H9 (cell line): ENCODE results near the gene KANSL3. TPM values are rescaled to one million over a fixed set of nuclear protein-coding genes. Genes with fewer than 3 reads are reported as not detected.

Experiments used
- DNase-seq: peaks from one replicate; pipeline ENCODE4 v3.0.0-alpha.2; 2017
- H2AFZ ChIP-seq: one replicate; pipeline ENCODE4 v1.6.1; 2013; ENCODE audit warnings: mild to moderate bottlenecking, low read length, control low read depth, moderate library complexity
- H2AK5ac ChIP-seq: 2 replicates; pipeline ENCODE4 v1.6.1; 2013; ENCODE audit warnings: low read length, control low read depth, mixed read lengths; ENCODE audit not compliant: insufficient read length
- H2BK120ac ChIP-seq: one replicate; pipeline ENCODE4 v1.6.1; 2013; ENCODE audit warnings: low read depth, mild to moderate bottlenecking, low read length, control low read depth, inconsistent platforms; ENCODE audit not compliant: poor library complexity, severe bottlenecking
- H2BK12ac ChIP-seq: 2 replicates; pipeline ENCODE4 v1.6.1; 2013; ENCODE audit warnings: low read length, control low read depth, mixed read lengths, low read depth; ENCODE audit not compliant: insufficient read length
- H2BK15ac ChIP-seq: 2 replicates; pipeline ENCODE4 v1.6.1; 2013; ENCODE audit warnings: low read depth, low read length, control low read depth
- H2BK20ac ChIP-seq: one replicate; pipeline ENCODE4 v1.6.1; 2013; ENCODE audit warnings: low read depth, mild to moderate bottlenecking, low read length, control low read depth, inconsistent platforms; ENCODE audit not compliant: poor library complexity, severe bottlenecking
- H2BK5ac ChIP-seq: 2 replicates; pipeline ENCODE4 v1.6.1; 2013; ENCODE audit warnings: low read length, control low read depth, mixed read lengths; ENCODE audit not compliant: insufficient read length
- H3K14ac ChIP-seq: 2 replicates; pipeline ENCODE4 v1.6.1; 2013; ENCODE audit warnings: low read length, control low read depth; ENCODE audit not compliant: insufficient read depth
- H3K18ac ChIP-seq: 2 replicates; pipeline ENCODE4 v1.6.1; 2013; ENCODE audit warnings: low read depth, mild to moderate bottlenecking, mixed read lengths, low read length, control low read depth; ENCODE audit not compliant: insufficient read length
- H3K23ac ChIP-seq: 2 replicates; pipeline ENCODE4 v1.6.1; 2013; ENCODE audit warnings: low read length, control low read depth, mixed read lengths, low read depth; ENCODE audit not compliant: insufficient read length
- H3K23me2 ChIP-seq: 2 replicates; pipeline ENCODE4 v1.6.1; 2013; ENCODE audit warnings: low read depth, mild to moderate bottlenecking, mixed read lengths, low read length, control low read depth; ENCODE audit not compliant: insufficient read length, poor library complexity, severe bottlenecking
- H3K27ac ChIP-seq: 2 replicates; pipeline ENCODE4 v1.5.1; 2013; ENCODE audit warnings: low read length, control low read depth, mixed read lengths, low read depth; ENCODE audit not compliant: insufficient read length
- H3K27me3 ChIP-seq: 2 replicates; pipeline ENCODE4 v1.6.1; 2013; ENCODE audit warnings: low read length, control low read depth, inconsistent platforms; ENCODE audit not compliant: insufficient read depth
- H3K4ac ChIP-seq: 2 replicates; pipeline ENCODE4 v1.6.1; 2013; ENCODE audit warnings: low read depth, mild to moderate bottlenecking, control low read depth, inconsistent platforms, low read length, moderate library complexity
- H3K4me1 ChIP-seq: 2 replicates; pipeline ENCODE4 v1.6.1; 2013; ENCODE audit warnings: low read length, control low read depth, inconsistent platforms; ENCODE audit not compliant: insufficient read depth
- H3K4me2 ChIP-seq: 2 replicates; pipeline ENCODE4 v1.6.1; 2013; ENCODE audit warnings: low read length, control low read depth, mixed read lengths; ENCODE audit not compliant: insufficient read length, insufficient read depth
- H3K56ac ChIP-seq: 2 replicates; pipeline ENCODE4 v1.6.1; 2013; ENCODE audit warnings: low read depth, mild to moderate bottlenecking, mixed read lengths, low read length, control low read depth; ENCODE audit not compliant: insufficient read length
- H3K79me1 ChIP-seq: 2 replicates; pipeline ENCODE4 v1.6.1; 2013; ENCODE audit warnings: low read depth, mild to moderate bottlenecking, moderate library complexity, low read length, control low read depth, inconsistent platforms; ENCODE audit not compliant: insufficient read depth, poor library complexity, severe bottlenecking
- H3K79me2 ChIP-seq: 2 replicates; pipeline ENCODE4 v1.6.1; 2013; ENCODE audit warnings: low read length, control low read depth, inconsistent platforms; ENCODE audit not compliant: insufficient read depth
- H3K9ac ChIP-seq: 2 replicates; pipeline ENCODE4 v1.6.1; 2013; ENCODE audit warnings: low read length, control low read depth, mixed read lengths; ENCODE audit not compliant: insufficient read length; ENCODE audit errors: extremely low read depth
- H3K9me3 ChIP-seq: one replicate; pipeline ENCODE4 v1.6.1; 2013; ENCODE audit warnings: low read depth, low read length, inconsistent platforms; ENCODE audit not compliant: control insufficient read depth
- H3T11ph ChIP-seq: one replicate; pipeline ENCODE4 v1.6.1; 2013; ENCODE audit warnings: mild to moderate bottlenecking, low read length, control low read depth, inconsistent platforms
- H4K20me1 ChIP-seq: one replicate; pipeline ENCODE4 v1.6.1; 2013; ENCODE audit not compliant: control insufficient read depth, insufficient read length, insufficient read depth
- H4K5ac ChIP-seq: 2 replicates; pipeline ENCODE4 v1.6.1; 2013; ENCODE audit warnings: low read depth, mild to moderate bottlenecking, mixed read lengths, low read length, control low read depth; ENCODE audit not compliant: insufficient read length
- H4K8ac ChIP-seq: replicated peaks from 2 replicates; pipeline ENCODE4 v1.6.1; 2013; ENCODE audit warnings: low read length, control low read depth, mixed read lengths, low read depth; ENCODE audit not compliant: insufficient read length
- H4K91ac ChIP-seq: 2 replicates; pipeline ENCODE4 v1.6.1; 2013; ENCODE audit warnings: low read depth, mild to moderate bottlenecking, moderate library complexity, mixed read lengths, low read length, control low read depth; ENCODE audit not compliant: insufficient read length
- H3K27ac Mint-ChIP-seq, 3 experiments: 2 replicates in 2 of 3; 3 replicates in 1 of 3; pipeline ENCODE4 v1.8.0; 2020 to 2021; ENCODE audit warnings: mixed read lengths in 3 of 3, mild to moderate bottlenecking in 1 of 3, moderate library complexity in 1 of 3
- H3K27me3 Mint-ChIP-seq: 2 replicates; pipeline ENCODE4 v1.8.0; 2021; ENCODE audit warnings: low read depth, mild to moderate bottlenecking, moderate library complexity, mixed read lengths
- H3K36me3 Mint-ChIP-seq, 3 experiments: 2 replicates in 2 of 3; 3 replicates in 1 of 3; pipeline ENCODE4 v1.8.0; 2020 to 2021; ENCODE audit warnings: low read depth in 3 of 3, mixed read lengths in 3 of 3; ENCODE audit not compliant: insufficient read depth in 1 of 3
- H3K4me1 Mint-ChIP-seq, 2 experiments: 2 replicates each; pipeline ENCODE4 v1.8.0; 2020; ENCODE audit warnings: mixed read lengths in 2 of 2
- H3K4me3 Mint-ChIP-seq, 2 experiments: 2 replicates in 1 of 2; 3 replicates in 1 of 2; pipeline ENCODE4 v1.8.0; 2020 to 2021; ENCODE audit warnings: mild to moderate bottlenecking in 2 of 2, mixed read lengths in 2 of 2, moderate library complexity in 1 of 2
- H3K9me3 Mint-ChIP-seq, 2 experiments: 2 replicates in 1 of 2; 3 replicates in 1 of 2; pipeline ENCODE4 v1.8.0; 2020; ENCODE audit warnings: mild to moderate bottlenecking in 2 of 2, mixed read lengths in 2 of 2, moderate library complexity in 1 of 2
- CTCF ChIP-seq: fragments of 200-600 bp; sonication (generic); conservative IDR thresholded peaks from 3 replicates; pipeline ENCODE4 v1.8.0; 2021; ENCODE audit warnings: antibody characterized with exemption, mild to moderate bottlenecking
- WGBS: extraction: QIAGEN DNeasy Blood & Tissue Kit; methylation state at CpG from one replicate; pipeline ENCODE4 v1.1.7; 2013; ENCODE audit warnings: missing lambda C conversion rate, low lambda C conversion rate, mixed read lengths; ENCODE audit not compliant: insufficient read length; ENCODE audit errors: extremely low coverage; 5-methylcytosine and 5-hydroxymethylcytosine counted together
- total RNA-seq: library from RNA; stranded (reverse); gene quantifications from 2 replicates; pipeline ENCODE4 v1.2.1, GENCODE V29; 2021

Gene KANSL3
- total RNA-seq, 1 experiment from 2014 or later = 35.7 TPM

DNA sequence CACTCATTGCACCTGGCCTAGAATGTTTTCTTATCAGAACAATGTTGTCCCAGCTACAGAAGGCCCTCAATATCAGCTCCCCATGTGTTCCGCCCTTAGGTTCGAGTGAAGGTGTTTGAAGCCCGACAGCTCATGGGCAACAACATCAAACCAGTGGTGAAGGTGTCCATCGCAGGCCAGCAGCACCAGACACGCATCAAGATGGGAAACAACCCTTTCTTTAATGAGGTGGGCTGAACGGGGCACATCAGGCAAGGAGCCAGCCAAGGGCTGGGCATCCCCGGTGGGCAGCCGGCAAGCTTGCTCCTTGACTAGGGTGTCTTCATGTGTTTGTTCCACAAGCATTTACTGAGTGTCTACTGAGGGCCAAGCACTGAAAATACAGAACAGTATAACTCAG lies 13.7 kb upstream of the KANSL3 start:
- no peak overlapping the region for H2AK5ac ChIP-seq
- H3K56ac ChIP-seq = no peak overlapping the region
- no peak overlapping the region for H3T11ph ChIP-seq
- no peak overlapping the region for H3K4ac ChIP-seq
- Mint-ChIP-seq H3K27ac (no peak overlapping the region), H3K4me1 (no peaks in the 10 kb centered on the region), H3K4me3 (no peak overlapping the region), H3K9me3 (no peaks in the 10 kb centered on the region), H3K27me3 (peaks cover 2% of the 10 kb centered on the region; the same call in 1 of the 2 replicates), H3K36me3 (peaks cover 0 to 4% (median 2%) of the 10 kb centered on the region in 3 experiments; a peak in 3 of 7 replicates)
- H2BK20ac ChIP-seq = no peak overlapping the region
- no peak overlapping the region for H2BK12ac ChIP-seq
- no peaks in the 10 kb centered on the region for H3K27me3 ChIP-seq
- no peaks in the 10 kb centered on the region for H3K23me2 ChIP-seq
- H3K4me1 ChIP-seq = no peaks in the 10 kb centered on the region
- H2BK5ac ChIP-seq = no peak overlapping the region
- H3K27ac ChIP-seq = no peak overlapping the region
- H2BK120ac ChIP-seq = no peak overlapping the region
- H3K9me3 ChIP-seq = no peaks in the 10 kb centered on the region
- no peak overlapping the region for H4K8ac ChIP-seq
- no peak for DNase-seq
- H2BK15ac ChIP-seq = no peak overlapping the region
- H3K4me2 ChIP-seq = no peak overlapping the region
- no peak overlapping the region for H3K14ac ChIP-seq
- no peaks in the 10 kb centered on the region for H3K79me1 ChIP-seq
- H4K5ac ChIP-seq = no peak overlapping the region
- H4K20me1 ChIP-seq = no peaks in the 10 kb centered on the region
- H3K23ac ChIP-seq = no peak overlapping the region
- no peak overlapping the region for H3K18ac ChIP-seq
- no peak overlapping the region for H4K91ac ChIP-seq
- H2AFZ ChIP-seq = no peak overlapping the region
- TF ChIP-seq CTCF = no peak
- H3K9ac ChIP-seq = no peak overlapping the region
- WGBS = no CpG with 5 or more reads among the region's 8 CpGs
- H3K79me2 ChIP-seq = no peaks in the 10 kb centered on the region
